AG04450 (cell line): ENCODE measurements around the gene MUC2. TPM values are rescaled to one million over a fixed set of nuclear protein-coding genes. Genes with fewer than 3 reads are reported as not detected.

Experiments used
- CTCF ChIA-PET: fragments of 300-600, 350-600 bp; formaldehyde crosslinking; extraction: SDS; loops from one replicate; lab custom pipeline; 2022; ENCODE audit warnings: antibody characterized with exemption, inconsistent platforms; lab: Charles Lee
- POLR2A ChIA-PET: fragments of 350-600 bp; formaldehyde crosslinking; extraction: SDS; loops from one replicate; lab custom pipeline; 2021; ENCODE audit warnings: antibody characterized with exemption, inconsistent platforms; lab: Yijun Ruan, JAX
- DNase-seq: peaks from one replicate; pipeline ENCODE4 v3.0.0-alpha.2; 2011; ENCODE audit warnings: low read depth, low spot score
- H3K27ac ChIP-seq: one replicate; pipeline ENCODE4 v1.5.1; 2012; ENCODE audit warnings: low read depth, low read length, control low read depth
- H3K27me3 ChIP-seq: one replicate; pipeline ENCODE4 v1.6.0; 2012; ENCODE audit warnings: low read length; ENCODE audit not compliant: control insufficient read depth, insufficient read depth
- H3K4me3 ChIP-seq: 2 replicates; pipeline ENCODE4 v1.5.1; 2011; ENCODE audit warnings: mild to moderate bottlenecking, low read depth, low read length, control low read depth
- H3K9me3 ChIP-seq: 2 replicates; pipeline ENCODE4 v1.5.1; 2012; ENCODE audit warnings: low read length; ENCODE audit not compliant: control insufficient read depth, insufficient read depth
- CTCF ChIP-seq: IDR thresholded peaks from 2 replicates; pipeline ENCODE4 v1.5.1; 2011; ENCODE audit warnings: low read depth, low read length, control low read depth, inconsistent platforms
- polyA plus RNA-seq: library from polyadenylated mRNA; depleted of rRNA; stranded (reverse); fragments of >200 nt; gene quantifications from 2 replicates; pipeline ENCODE4 v1.2.3, GENCODE V29; 2011

MUC2 gene
- polyA plus RNA-seq, 1 experiment, result not detected

DNA sequence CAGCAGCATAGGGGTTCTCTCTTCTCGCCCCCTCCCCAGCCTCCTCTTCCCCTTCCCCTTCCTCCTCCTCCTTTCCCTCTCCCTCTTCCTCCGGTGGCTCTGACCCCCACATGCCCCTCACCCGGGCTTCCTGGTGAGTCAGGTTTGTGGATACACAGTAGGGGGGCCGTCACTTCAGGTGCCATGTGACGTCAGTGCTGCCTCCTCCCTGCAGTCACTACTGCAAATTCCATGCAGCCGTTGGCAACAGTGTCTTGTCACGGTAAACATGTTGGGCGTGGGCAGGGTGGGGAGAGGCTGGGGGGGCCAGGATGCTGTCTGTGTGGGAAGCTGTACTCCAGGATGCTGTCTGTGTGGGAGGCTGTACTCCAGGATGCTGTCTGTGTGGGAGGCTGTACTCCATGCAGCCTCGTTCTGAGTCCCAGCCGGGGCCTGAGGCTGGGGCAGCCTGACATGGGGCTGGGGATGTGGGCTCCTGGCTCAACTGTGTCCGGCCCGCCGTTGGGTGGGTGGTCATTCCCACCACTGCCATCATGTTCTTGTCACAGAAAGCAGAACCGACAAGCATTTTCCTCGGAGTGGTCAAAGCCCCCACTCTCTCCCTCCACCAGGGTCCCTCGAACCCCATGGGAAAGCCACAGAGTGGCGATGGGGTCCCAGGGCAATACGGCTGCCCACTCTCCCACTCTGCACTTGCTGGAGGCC is 2.4 kb upstream of the MUC2 start:
- DNase-seq, result no peak
- no peak for TF ChIP-seq CTCF
- H3K27ac ChIP-seq, result no peak overlapping the region
- peaks cover 5% of the 10 kb centered on the region for H3K27me3 ChIP-seq
- ChIA-PET POLR2A (no interaction called here), CTCF (no interaction called here)
- H3K4me3 ChIP-seq, result no peak overlapping the region
- peaks cover 17% of the 10 kb centered on the region; the same call in 1 of the 2 replicates for H3K9me3 ChIP-seq

GRCh38 chr11:1072821-1073231 is 1.8 kb upstream of the MUC2 start:
- Histone ChIP-seq H3K27ac (no peak overlapping the region), H3K9me3 (peaks cover 22% of the 10 kb centered on the region), H3K4me3 (no peak overlapping the region), H3K27me3 (peaks cover 4% of the 10 kb centered on the region)
- no peak for TF ChIP-seq CTCF
- ChIA-PET CTCF (no interaction called here), POLR2A (no interaction called here)
- DNase-seq, result no peak

DNA sequence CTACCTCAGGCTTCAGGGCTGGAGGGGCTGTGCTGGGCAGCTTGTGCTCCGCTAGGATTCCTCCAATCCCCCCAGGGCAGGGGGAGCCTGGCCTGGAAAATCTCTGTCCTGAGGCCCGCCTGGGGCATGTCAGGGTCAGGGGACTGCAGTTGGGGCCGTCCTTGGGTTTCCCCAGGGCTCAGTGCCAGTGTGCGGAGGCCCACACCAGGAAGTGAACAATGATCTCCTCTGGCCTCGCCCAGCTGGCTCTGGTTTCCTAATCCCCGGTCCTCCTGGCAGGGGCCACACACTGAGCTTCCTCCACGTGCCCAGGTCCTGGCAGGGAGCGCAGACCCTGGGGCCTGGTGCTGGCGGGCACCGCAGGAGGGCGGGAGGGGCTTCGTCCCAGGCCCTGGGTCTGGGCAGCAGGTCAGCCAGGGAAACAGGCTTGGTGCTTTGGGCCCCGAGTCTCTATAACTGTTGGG is 1.4 kb upstream of the MUC2 start:
- peaks cover 3% of the 10 kb centered on the region for H3K27me3 ChIP-seq
- TF ChIP-seq CTCF, result no peak
- H3K27ac ChIP-seq, result no peak overlapping the region
- ChIA-PET POLR2A (no interaction called here), CTCF (no interaction called here)
- no peak for DNase-seq
- H3K4me3 ChIP-seq, result no peak overlapping the region
- H3K9me3 ChIP-seq, result peaks cover 27% of the 10 kb centered on the region

GRCh38 chr11:1073851-1074243 is 827 bp upstream of the MUC2 start:
- H3K4me3 ChIP-seq, result no peak overlapping the region
- no peak for TF ChIP-seq CTCF
- ChIA-PET POLR2A (no interaction called here), CTCF (no interaction called here)
- H3K27ac ChIP-seq, result no peak overlapping the region
- H3K27me3 ChIP-seq, result peaks cover 3% of the 10 kb centered on the region
- DNase-seq, result no peak
- H3K9me3 ChIP-seq, result peaks cover 31% of the 10 kb centered on the region

- ChIA-PET CTCF (no interaction called here), POLR2A (no interaction called here)
- no peak for DNase-seq
Measured at GRCh38 chr11:1075341-1075911, 752 bp downstream of the MUC2 start.

More at GRCh38 chr11:1075341-1075911, 752 bp downstream of the MUC2 start:
- no peak for TF ChIP-seq CTCF
- Histone ChIP-seq H3K27me3 (peaks cover 3% of the 10 kb centered on the region), H3K9me3 (peaks cover 31% of the 10 kb centered on the region), H3K27ac (no peak overlapping the region), H3K4me3 (no peak overlapping the region)
